ENCODE data around the gene MAP1B.

The MAP1B gene

GRCh38 chr5:72108202-72109061, 1.2 kb downstream of the MAP1B start:
- peak; percentile 61 for DNase-seq (ENCODE audit: low read depth)
- peak overlapping the region; percentile 87 for H3K4me3 ChIP-seq (ENCODE audit: control insufficient read depth, low read depth, low read length)
- TF ChIP-seq CTCF (conservative IDR thresholded peaks at IDR 0.05; ENCODE audit: control insufficient read depth, insufficient read depth, low read depth, low read length): no peak

GRCh38 chr5:72109062-72109411, 1.8 kb downstream of the MAP1B start:
- H3K4me3 ChIP-seq (ENCODE audit: control insufficient read depth, low read depth, low read length): peak overlapping the region; percentile 87
- no peak for TF ChIP-seq CTCF (conservative IDR thresholded peaks at IDR 0.05; ENCODE audit: control insufficient read depth, insufficient read depth, low read depth, low read length)

GRCh38 chr5:72109625-72110024, 2.4 kb downstream of the MAP1B start:
- peak overlapping the region; percentile 87 for H3K4me3 ChIP-seq (ENCODE audit: control insufficient read depth, low read depth, low read length)
- peak; percentile 1 for TF ChIP-seq CTCF (conservative IDR thresholded peaks at IDR 0.05; ENCODE audit: control insufficient read depth, insufficient read depth, low read depth, low read length)
- peak; percentile 32 for DNase-seq (ENCODE audit: low read depth)

More at GRCh38 chr5:72109062-72109411, 1.8 kb downstream of the MAP1B start:
- DNase-seq (ENCODE audit: low read depth): no peak

GRCh38 chr5:72110394-72111013, 3.2 kb downstream of the MAP1B start:
- no peak for DNase-seq (ENCODE audit: low read depth)
- no peak for TF ChIP-seq CTCF (conservative IDR thresholded peaks at IDR 0.05; ENCODE audit: control insufficient read depth, insufficient read depth, low read depth, low read length)
- peak overlapping the region; percentile 87 for H3K4me3 ChIP-seq (ENCODE audit: control insufficient read depth, low read depth, low read length)

GRCh38 chr5:72112389-72112788, 5.1 kb downstream of the MAP1B start:
- no peak overlapping the region for H3K4me3 ChIP-seq (ENCODE audit: control insufficient read depth, low read depth, low read length)
- no peak for DNase-seq (ENCODE audit: low read depth)
- TF ChIP-seq CTCF (conservative IDR thresholded peaks at IDR 0.05; ENCODE audit: control insufficient read depth, insufficient read depth, low read depth, low read length): no peak

GRCh38 chr5:72114629-72115028, 7.4 kb downstream of the MAP1B start:
- no peak for TF ChIP-seq CTCF (conservative IDR thresholded peaks at IDR 0.05; ENCODE audit: control insufficient read depth, insufficient read depth, low read depth, low read length)
- DNase-seq (ENCODE audit: low read depth): no peak

More at GRCh38 chr5:72114629-72115028, 7.4 kb downstream of the MAP1B start:
- H3K4me3 ChIP-seq (ENCODE audit: control insufficient read depth, low read depth, low read length): no peak overlapping the region
